NCI-H2107 (cell line): Measurements from ENCODE around the gene SLC29A2.
"Not testable (repeated sequence)": the region's sequence is repeated elsewhere in the genome, so short reads cannot be mapped to it uniquely, and the experiment has no call there.

ENCODE experiments used
- DNase-seq: peaks from one replicate; lab custom pipeline; 2025; lab: John Stamatoyannopoulos, UW

The SLC29A2 gene

DNA sequence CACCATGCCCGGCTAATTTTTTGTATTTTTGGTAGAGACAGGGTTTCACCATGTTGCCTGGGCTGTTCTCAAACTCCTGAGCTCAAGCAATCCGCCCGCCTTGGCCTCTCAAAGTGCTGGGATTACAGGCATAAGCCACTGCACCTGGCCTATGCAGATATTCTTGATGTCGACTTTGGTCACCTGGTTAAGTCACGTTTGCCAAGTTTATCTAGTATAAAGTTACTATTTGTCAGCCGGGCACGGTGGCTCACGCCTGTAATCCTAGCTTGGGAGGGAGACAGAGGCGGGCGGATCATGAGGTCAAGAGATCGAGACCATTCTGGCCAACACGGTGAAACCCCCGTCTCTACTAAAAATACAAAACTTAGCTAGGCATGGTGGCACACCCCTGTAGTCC, 12.8 kb upstream of the SLC29A2 start:
- not testable (repeated sequence) for DNase-seq

- DNase-seq: not testable (repeated sequence)
Observed at GRCh38 chr11:66380264-66380663, 8.7 kb upstream of the SLC29A2 start.

GRCh38 chr11:66373690-66374287, 2.2 kb upstream of the SLC29A2 start:
- DNase-seq: not testable (repeated sequence)

GRCh38 chr11:66373265-66373664, 1.7 kb upstream of the SLC29A2 start:
- no peak for DNase-seq

DNA sequence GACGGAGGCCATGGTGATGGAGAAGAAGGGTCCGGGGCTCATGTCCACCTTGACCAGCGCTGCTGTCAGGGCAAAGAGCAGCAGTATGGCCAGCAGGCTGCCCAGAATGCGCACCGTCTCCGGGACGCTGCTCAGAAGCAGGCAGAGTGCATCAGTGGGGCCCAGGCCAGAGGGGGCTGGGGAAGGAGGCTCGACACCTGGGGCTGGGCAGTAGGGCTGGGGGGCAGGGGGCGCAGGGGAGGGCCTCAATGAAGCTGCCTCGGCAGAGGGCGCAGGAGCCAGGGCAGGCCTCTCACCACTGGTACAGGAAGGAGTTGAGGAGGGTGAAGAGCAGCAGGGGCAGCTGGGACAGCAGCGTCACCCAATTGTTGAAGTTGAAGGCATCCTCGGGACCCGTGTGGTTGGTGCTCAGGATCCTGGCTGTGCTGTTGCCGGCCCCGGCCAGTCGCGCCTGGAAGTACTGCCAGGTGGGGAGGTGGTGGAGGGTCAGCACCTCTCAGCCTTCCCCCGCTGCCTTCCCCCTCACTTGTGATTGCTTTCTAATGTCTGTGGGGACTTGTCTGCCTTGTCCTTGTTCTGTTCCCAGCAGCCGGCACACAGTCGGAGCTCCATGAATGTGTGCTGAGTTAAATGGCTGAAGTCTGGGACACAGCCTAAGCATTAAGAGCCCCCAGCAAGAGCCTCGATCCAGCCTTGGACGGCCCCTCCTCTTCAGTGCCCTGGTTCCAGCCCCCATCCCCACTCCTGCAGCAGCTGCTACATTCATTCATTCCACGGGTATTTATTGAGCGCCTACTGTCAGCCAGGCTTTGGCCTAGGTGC, 2.3 kb downstream of the SLC29A2 start:
- DNase-seq: no peak

DNA sequence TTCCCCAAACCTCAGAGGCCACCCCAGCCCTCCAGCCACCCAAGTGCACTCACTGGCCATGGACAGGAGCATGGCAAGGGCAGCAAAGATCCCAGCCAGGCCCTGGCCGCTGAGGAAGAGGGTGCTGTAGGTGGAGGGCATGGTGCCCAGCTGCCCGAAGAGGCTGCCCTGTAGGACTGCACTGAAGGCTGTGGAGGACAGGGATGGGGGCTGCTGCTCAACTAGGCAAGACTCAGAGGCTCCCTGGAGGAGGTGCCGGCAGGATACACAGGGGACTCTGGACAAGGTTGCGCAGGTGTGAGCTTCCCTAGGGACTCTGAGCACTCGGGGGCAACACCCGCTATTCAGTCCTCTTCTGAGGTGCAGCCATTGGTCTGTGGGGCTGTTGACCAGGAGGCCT, 3.1 kb downstream of the SLC29A2 start:
- no peak for DNase-seq

GRCh38 chr11:66367561-66368312, 3.8 kb downstream of the SLC29A2 start:
- no peak for DNase-seq

DNA sequence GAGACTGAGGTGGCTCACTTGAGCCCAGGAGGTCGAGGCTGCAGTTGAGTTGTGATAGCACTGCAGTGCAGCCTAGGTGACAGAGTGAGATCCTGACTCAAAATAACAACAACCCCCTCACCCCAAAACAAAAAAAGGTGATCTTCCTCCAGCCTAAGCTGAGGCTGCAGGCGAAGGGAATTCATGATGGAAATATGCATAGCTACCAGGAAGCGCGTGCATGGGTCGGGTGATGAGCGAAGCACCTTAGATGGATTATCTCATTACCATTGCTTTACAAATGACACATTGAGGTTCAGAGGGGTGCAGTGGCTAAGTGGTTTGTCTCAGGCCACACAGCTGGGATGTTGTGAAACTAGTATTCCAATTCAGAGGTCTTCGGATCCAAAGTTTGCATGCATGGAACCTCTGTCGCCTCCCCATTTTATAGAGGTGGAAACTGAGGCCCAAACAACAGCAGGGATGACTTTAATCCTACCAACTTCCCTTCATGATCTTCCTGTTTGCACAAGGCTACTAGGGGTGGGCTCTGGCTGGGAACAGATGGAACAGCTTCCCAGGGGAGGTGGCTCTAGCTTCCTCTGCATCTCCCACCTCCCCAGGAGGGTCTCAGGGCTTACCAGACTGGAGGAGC, 4.6 kb downstream of the SLC29A2 start:
- DNase-seq: no peak

DNA sequence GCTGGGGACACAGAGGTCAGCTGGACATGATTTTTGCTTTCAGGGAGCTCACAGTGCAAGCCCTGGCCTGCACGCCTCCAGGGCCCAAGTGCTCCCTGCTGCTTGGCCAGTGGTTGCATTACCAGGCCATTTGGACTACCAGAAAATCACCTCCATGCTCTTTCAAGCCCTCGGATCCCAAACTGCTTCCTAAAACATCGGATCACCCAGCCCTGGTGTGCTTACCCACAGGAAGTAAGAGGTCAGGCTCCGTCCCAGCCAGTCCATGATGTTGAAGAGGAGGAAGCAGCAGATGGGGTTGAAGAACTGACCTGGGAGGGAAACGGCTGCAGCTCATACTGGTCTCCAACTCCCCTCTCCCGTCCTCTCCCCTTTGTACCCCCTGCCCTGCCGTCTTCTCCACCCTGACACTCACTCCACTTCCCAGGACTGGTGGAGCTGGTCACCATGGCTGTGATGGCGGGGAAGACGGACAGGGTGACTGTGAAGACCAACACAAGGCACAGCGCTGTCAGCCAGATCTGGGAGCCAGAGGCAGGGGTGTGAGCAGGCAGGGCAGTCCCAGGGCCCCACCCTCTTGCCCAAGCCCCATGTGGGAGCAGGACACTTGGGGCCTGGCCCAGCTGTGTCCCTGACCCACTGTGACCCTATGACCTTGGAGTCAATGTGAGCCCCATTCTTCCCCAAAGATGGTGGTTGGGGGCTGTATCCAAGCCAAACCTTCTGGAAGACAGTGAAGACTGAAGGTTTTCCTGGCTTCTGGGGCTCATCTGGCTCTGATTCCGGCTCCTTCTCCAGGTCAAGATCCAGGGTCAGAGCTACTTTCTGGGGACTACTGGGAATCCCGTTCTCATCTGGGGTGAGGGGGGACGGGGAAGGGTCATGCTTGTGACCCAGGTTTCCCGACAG, 5.6 kb downstream of the SLC29A2 start:
- no peak for DNase-seq

GRCh38 chr11:66365166-66365565, 6.4 kb downstream of the SLC29A2 start:
- DNase-seq: no peak

- DNase-seq: no peak
Observed at GRCh38 chr11:66363805-66364535, 7.6 kb downstream of the SLC29A2 start.

GRCh38 chr11:66363187-66363601, 8.4 kb downstream of the SLC29A2 start:
- DNase-seq: no peak

DNA sequence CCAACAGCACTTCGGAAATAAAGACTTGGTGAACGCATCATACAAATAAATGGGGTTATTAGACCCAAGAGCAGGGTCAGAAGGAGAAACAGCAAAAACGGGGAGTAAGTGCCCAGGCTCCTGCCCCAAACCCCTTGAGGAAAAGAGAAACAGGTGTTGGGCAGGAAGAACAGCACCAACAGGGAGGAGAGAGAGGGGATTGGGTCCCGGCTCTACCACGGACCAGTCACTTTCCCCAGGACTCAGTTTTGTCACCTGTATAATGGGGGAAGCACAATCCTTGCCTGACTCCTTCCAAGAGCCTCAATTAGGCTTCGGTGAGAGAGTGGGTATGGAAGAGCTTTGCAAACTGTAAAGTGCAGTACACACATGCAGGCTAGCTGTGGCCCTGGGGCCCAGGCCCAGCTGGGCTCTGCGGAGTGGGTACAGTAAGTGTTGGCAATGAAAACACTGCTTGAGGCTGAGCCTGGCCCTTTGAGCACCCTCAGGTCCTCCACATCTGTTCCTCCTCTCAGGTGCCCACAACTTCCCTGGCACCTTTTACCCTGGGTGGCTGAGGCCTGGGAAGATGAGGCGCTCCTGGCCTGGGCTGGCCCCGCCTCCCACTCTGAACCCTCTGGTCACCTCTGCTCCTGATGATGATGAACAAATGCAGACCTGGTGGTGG, 8.9 kb downstream of the SLC29A2 start:
- no peak for DNase-seq

GRCh38 chr11:66361502-66361941, 10.0 kb downstream of the SLC29A2 start:
- DNase-seq: no peak

- DNase-seq: no peak
Observed at GRCh38 chr11:66360406-66361073, 11.0 kb downstream of the SLC29A2 start.

DNA sequence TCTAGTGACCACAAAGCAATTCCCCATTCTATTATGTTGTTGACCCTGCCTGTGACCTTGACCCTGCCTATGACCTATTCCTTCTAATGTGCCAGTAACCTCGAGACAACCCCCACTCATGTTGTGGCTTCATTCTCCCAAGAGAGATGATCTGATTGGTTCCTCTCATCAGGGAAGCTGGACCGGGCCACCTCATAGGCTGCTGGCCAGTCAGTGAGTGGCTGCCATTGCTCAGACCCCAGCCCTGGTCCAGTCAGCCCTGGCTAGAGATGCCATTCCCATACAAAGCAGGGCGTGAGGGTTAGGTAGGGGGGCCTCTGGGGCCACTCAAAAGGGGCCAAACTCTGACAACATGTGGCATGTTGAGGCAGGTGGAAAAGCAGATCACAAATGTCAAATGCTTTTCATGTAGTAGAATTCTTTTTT, 11.9 kb downstream of the SLC29A2 start:
- DNase-seq: no peak

GRCh38 chr11:66350560-66351235, 20.9 kb downstream of the SLC29A2 start:
- DNase-seq: not testable (repeated sequence)

DNA sequence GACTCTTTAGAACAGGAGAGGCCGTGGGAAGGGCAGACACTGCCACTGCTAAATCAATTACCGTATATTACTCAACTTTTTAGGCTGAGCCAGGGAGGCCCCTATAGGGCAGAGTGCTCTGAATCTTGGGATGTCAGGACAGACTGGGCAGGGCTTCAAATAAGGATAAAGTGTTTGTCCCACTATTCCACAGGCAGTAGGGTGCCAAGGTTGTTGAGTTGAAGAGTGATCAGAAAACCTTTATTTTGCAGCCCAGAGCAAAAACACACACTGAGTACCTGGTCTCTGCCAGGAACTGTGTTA, 22.5 kb downstream of the SLC29A2 start:
- no peak for DNase-seq
